ENCODE measurements around the gene TUBA4B.

TUBA4B gene

GRCh38 chr2:219289195-219289536 lies 36.1 kb downstream of the TUBA4B start:
- ChIA-PET CTCF (interaction anchor here (0.7 kb wide), 1 partner anchor 15 kb away, joined by 3 read pairs; no protein-coding TSS in a partner anchor), POLR2A (no interaction called here)
- no peak for TF ChIP-seq ATF2 (tag by site-specific recombination; IDR thresholded peaks at IDR 0.05; ENCODE audit: low read depth)
- TF ChIP-seq SETDB1 (IDR thresholded peaks at IDR 0.05; ENCODE audit: insufficient read length, low read length): no peak
- no peak for TF ChIP-seq ZNF560 (tag by site-specific recombination; IDR thresholded peaks at IDR 0.05; ENCODE audit: borderline replicate concordance)
- no peak for TF ChIP-seq ZNF571 (tag by site-specific recombination; IDR thresholded peaks at IDR 0.05)
- no peak for TF ChIP-seq ZBTB17 (tag by site-specific recombination; IDR thresholded peaks at IDR 0.05)
- no peak for TF ChIP-seq ZNF776 (tag by site-specific recombination; IDR thresholded peaks at IDR 0.05; ENCODE audit: borderline replicate concordance)
- TF ChIP-seq GFI1B (tag by site-specific recombination; IDR thresholded peaks at IDR 0.05): no peak
- no peak for TF ChIP-seq ZNF175 (tag by site-specific recombination; IDR thresholded peaks at IDR 0.05)
- TF ChIP-seq ZNF37A (tag by site-specific recombination; IDR thresholded peaks at IDR 0.05): no peak
- no peak for TF ChIP-seq KLF17 (tag by site-specific recombination; IDR thresholded peaks at IDR 0.05)
- TF ChIP-seq ZNF621 (tag by site-specific recombination; IDR thresholded peaks at IDR 0.05): no peak
- TF ChIP-seq ZNF311 (tag by site-specific recombination; IDR thresholded peaks at IDR 0.05; ENCODE audit: borderline replicate concordance): no peak
- no peak for TF ChIP-seq ZBTB48 (tag by site-specific recombination; IDR thresholded peaks at IDR 0.05)
- TF ChIP-seq, protein P1, sequence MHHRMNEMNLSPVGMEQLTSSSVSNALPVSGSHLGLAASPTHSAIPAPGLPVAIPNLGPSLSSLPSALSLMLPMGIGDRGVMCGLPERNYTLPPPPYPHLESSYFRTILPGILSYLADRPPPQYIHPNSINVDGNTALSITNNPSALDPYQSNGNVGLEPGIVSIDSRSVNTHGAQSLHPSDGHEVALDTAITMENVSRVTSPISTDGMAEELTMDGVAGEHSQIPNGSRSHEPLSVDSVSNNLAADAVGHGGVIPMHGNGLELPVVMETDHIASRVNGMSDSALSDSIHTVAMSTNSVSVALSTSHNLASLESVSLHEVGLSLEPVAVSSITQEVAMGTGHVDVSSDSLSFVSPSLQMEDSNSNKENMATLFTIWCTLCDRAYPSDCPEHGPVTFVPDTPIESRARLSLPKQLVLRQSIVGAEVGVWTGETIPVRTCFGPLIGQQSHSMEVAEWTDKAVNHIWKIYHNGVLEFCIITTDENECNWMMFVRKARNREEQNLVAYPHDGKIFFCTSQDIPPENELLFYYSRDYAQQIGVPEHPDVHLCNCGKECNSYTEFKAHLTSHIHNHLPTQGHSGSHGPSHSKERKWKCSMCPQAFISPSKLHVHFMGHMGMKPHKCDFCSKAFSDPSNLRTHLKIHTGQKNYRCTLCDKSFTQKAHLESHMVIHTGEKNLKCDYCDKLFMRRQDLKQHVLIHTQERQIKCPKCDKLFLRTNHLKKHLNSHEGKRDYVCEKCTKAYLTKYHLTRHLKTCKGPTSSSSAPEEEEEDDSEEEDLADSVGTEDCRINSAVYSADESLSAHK (tag by site-specific recombination; IDR thresholded peaks at IDR 0.05): no peak
- no peak for TF ChIP-seq ZNF830 (tag by site-specific recombination; IDR thresholded peaks at IDR 0.05; ENCODE audit: low read depth)
- no peak for TF ChIP-seq SP3 (tag by site-specific recombination; IDR thresholded peaks at IDR 0.05)
- no peak overlapping the region for H3K27ac ChIP-seq (ENCODE audit: extremely low read depth, low read depth, low read length)
- H3K9me3 ChIP-seq (ENCODE audit: control insufficient read depth, insufficient read depth, low read depth, low read length): no peaks in the 10 kb centered on the region
- H3K36me3 ChIP-seq (ENCODE audit: control insufficient read depth in 2 of 2, insufficient read depth in 1 of 2, low read length in 2 of 2): peaks cover 0 to 24% of the 10 kb centered on the region in 2 experiments; a peak in 1 of 3 replicates
- no peak overlapping the region for H3K4me3 ChIP-seq (ENCODE audit: low read depth, low read length)
- H3K4me1 ChIP-seq (ENCODE audit: control insufficient read depth, insufficient read depth, low read length): no peaks in the 10 kb centered on the region; the same call in 1 of the 2 replicates

DNA sequence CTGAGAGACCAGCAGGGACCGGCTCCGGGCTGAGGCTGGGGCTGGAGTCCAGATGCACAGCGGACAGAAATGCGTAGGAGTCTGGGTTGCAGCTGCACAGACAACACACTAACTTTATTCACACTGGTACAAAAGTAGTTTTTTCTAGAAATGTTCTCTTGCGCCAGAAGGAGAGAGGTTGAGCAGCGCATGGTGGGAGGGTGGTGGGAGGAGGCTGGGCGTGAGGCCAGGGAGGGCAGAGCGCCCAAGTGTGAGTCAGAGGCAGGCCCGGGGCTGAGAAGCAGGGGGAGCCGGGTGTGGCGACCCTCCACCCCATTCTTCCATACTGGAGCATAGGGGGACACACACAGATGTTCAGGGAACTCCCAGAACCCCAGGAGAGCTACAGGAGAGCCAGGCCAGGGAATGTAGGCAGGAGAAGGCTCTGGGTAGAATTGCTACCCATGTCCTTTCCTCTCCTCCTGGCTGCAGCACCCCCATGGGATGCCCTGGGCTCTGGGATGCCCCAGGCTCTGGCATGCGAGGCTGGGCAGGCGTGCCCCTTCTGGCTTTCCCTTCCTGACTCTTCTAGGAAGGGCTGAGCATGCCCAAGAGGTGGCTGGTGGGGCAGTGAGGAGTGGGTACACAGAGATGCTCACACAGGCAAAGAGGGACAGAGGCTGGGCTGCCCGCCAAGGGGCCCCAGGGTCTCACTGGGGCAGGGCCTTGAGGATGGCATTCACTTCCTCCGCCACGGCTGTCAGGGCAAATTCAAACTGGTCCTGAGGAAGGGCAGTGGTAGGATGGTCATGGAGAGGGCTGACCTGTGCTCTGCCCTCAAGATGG lies 36.7 kb downstream of the TUBA4B start:
- Histone ChIP-seq H3K27ac (ENCODE audit: extremely low read depth, low read depth, low read length) (no peak overlapping the region), H3K36me3 (ENCODE audit: control insufficient read depth in 2 of 2, insufficient read depth in 1 of 2, low read length in 2 of 2) (peaks cover 0 to 18% of the 10 kb centered on the region in 2 experiments; a peak in 1 of 3 replicates), H3K9me3 (ENCODE audit: control insufficient read depth, insufficient read depth, low read depth, low read length) (no peaks in the 10 kb centered on the region), H3K4me1 (ENCODE audit: control insufficient read depth, insufficient read depth, low read length) (no peaks in the 10 kb centered on the region; the same call in 1 of the 2 replicates), H3K4me3 (ENCODE audit: low read depth, low read length) (no peak overlapping the region)
- POLR2A ChIA-PET: no interaction called here
- CTCF ChIA-PET: interaction anchor here (0.5 to 0.7 kb wide), 3 partner anchors 12 to 232 kb away, joined by 3 read pairs; no protein-coding TSS in a partner anchor
- TF ChIP-seq ZNF664 (tag by site-specific recombination; IDR thresholded peaks at IDR 0.05) (no peak), ZBTB20 (tag by site-specific recombination; IDR thresholded peaks at IDR 0.05) (no peak), PRDM10 (tag by site-specific recombination; IDR thresholded peaks at IDR 0.05) (peak; percentile 69), IKZF3 (tag by site-specific recombination; IDR thresholded peaks at IDR 0.05) (no peak), RBAK (tag by site-specific recombination; IDR thresholded peaks at IDR 0.05) (no peak), ZFP3 (tag by site-specific recombination; IDR thresholded peaks at IDR 0.05; ENCODE audit: low read depth) (no peak), ZFHX2 (tag by site-specific recombination; conservative IDR thresholded peaks at IDR 0.05) (peak; percentile 90), SALL2 (tag by site-specific recombination; IDR thresholded peaks at IDR 0.05; ENCODE audit: borderline replicate concordance) (no peak)

All from HEK293 (cell line).